HG02870 (cell line): Measurements from ENCODE around the gene CXCR3.
"Not testable (repeated sequence)": the region's sequence is repeated elsewhere in the genome, so short reads cannot be mapped to it uniquely, and the experiment has no call there.

Experiments used
- ATAC-seq: cut with Tn5 transposase; IDR thresholded peaks from one replicate; pipeline ENCODE4 v1.9.1; 2021; ENCODE audit warnings: mild to moderate bottlenecking, moderate library complexity; ENCODE audit not compliant: unreplicated experiment

Gene CXCR3

DNA sequence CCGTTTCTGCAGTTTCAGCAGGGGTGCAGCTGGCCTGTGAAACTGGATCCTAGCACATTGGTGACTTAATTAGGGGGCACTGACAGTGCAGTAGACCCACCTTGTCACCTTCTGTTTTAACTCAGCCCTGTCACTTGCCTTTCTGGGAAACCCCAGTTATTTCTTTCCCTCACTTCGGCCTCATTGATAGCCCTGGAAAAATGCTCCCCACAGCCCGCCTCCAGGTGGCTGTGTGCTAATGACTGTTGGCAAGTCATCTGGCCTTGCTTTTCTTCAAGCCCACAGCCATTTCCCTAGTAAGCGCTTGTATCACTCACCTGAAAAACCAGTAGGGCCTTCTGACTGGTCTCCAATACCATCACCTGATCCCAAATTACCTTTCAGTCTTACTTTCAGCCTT is 3.3 kb downstream of the CXCR3 start:
- no peak for ATAC-seq

DNA sequence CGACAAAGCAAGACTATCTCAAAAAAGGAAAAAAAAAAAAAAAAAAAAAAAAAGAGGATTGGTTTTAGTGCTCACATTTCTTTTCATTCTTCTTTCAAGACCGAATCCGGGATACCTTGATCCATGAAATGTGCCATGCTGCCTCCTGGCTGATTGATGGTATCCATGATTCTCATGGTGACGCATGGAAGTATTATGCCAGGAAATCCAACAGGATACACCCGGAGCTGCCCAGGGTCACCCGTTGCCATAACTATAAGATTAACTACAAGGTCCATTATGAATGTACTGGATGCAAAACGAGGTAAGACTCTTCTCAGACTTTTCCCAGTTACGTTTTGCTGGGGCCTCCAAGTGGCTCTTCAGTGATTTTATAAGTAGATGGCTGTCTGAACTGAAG is 6.1 kb downstream of the CXCR3 start:
- ATAC-seq, result no peak

DNA sequence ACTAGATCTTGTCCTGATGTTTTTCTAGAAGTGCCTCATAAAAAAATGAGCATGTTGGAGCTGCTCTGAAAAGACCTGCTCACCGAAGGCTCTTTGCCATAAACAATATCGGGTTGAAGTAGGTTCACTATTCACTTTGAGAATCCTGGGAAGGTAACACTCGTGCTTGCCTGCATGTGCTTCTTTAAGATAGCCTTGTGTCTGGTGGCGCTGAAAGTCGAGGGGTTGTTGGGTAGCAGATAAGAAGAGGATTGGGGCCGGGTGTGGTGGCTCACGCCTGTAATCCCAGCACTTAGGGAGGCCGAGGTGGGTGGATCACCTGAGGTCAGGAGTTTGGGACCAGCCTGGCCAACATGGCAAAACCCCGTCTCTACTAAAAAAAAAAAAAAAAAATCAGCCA is 6.6 kb downstream of the CXCR3 start:
- ATAC-seq, result not testable (repeated sequence)

DNA sequence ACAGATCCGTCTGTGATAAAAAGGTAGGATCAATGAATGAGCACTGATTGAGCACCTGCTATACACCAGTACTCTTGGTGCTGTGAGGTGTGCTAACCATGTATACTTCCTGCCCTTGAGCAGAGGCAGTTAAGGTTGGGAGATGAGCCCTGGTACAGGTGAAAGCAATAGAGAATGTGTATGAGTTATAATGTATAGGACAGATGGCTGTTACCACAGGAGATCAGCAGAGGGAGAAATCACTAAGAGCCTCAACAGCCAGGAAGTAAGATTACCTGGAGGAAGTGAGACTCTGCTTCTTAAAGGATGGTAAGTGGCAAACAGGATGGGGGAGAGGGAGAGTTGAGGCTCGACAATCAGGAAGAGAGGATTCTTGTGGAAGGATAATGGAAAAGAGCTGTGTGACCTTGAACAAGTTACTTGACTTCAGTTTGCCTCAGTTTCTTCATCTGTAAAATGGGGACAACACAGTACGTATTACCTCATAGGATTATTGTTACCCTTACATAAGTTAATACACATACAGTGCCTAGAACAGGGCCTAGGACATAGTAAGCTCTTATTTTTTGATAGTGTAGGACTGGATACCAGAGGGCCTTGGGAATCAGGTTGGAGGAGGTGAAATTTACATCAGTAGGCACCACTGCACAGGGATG is 9.1 kb downstream of the CXCR3 start:
- ATAC-seq, result no peak

DNA sequence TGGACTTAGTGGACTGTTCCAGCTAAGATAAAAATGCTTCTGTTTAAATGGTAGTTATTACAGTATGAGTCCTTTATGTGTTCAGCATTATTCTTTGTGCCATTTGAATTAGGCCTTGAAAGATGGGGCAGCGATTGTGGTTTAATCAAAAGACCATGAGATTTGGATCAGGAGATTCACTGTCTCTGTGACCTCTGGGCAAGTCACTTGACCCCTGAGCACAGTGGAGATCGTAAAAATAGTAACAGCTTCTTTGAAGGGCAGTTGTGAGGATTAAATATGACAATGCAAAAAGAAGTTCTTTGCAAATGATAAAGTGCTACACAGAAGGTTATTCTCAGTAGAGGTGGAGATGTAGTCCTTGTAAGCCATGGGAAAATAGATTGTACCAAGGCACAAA is 10.8 kb downstream of the CXCR3 start:
- no peak for ATAC-seq

DNA sequence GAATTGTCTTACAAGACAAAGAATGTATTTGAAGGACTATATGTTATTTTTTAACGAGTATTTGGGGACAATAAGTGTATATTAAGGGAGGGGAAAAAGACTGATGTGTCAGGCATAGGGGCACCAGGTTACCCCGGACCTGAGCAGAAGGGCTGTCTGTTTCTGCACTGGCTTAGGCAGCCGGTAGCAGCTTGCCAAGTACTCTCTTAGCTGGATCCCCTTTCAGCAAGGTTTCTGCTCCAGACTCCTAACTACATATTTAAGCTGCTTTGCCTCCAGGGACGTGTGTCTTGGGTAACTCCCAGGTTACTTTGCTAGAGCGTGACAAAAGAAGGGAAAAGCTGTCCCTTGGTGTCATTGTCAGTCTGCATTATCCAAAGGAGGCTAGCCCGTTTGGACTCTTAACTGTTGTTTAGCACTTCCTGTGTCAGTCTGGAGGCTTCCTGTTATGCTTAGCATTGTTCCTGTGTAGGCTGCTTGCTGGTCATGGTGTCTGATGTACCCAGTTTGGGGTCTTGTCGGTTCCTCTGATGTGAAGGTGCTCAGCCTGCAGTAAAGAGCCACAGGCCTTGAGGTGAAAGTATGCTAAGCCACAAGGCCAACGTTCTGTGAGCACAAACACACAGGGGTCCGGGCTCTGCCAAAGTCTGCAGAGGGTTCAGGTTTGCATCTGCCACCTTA is 11.6 kb downstream of the CXCR3 start:
- ATAC-seq, result no peak

DNA sequence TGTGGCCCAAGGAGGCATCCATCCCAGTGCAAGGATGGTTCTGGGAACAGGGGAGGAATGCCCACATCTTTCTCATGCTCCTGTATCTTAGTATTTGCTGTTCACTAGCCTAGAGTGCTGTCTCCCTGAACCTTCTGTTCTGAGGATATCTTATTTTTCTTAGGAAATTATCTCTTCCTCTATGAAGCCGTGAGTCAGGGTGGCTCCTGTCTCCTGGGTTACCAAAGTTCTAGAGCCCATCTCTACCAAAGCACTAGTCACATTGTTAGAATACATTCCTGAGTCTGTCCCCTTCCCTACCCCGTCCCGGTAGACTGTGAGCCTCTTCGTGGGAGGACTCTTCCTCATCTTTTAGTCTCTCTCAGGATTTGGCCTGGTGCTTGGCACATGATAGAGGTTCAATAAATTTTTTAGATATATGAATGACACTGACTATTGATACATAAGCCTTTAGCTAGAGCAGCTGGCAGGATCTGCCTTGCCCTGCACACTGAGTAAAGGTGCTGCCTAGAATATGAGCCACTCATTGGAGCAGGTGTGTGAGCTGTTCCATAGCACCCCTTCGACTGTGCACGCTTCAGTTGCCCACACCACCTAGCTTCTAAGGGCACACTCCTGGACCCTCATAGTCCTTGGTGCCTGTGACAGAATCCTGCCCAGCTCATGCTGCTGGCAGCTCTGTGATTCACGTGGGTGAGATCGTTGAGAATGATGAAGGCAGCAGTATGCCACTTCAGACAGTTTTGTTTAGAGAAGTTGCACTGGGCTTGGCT is 13.3 kb downstream of the CXCR3 start:
- ATAC-seq, result no peak

DNA sequence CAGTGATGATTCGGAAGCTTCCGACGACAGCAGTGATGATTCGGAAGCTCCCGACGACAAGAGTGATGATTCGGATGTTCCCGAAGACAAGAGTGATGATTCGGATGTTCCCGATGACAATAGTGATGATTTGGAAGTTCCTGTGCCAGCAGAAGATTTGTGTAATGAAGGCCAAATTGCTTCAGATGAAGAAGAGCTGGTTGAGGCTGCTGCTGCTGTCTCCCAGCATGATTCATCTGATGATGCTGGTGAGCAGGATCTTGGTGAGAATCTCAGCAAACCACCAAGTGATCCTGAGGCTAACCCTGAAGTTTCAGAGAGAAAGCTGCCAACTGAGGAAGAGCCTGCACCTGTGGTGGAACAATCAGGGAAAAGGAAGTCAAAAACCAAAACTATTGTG is 14.2 kb downstream of the CXCR3 start:
- ATAC-seq, result no peak

DNA sequence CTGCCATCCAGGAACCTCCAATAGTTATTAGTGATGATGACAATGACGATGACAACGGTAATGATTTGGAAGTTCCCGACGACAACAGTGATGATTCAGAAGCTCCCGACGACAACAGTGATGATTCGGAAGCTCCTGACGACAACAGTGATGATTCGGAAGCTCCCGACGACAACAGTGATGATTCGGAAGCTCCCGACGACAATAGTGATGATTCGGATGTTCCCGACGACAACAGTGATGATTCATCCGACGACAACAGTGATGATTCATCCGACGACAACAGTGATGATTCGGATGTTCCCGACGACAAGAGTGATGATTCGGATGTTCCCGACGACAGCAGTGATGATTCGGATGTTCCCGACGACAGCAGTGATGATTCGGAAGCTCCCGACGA is 14.7 kb downstream of the CXCR3 start:
- ATAC-seq, result no peak

DNA sequence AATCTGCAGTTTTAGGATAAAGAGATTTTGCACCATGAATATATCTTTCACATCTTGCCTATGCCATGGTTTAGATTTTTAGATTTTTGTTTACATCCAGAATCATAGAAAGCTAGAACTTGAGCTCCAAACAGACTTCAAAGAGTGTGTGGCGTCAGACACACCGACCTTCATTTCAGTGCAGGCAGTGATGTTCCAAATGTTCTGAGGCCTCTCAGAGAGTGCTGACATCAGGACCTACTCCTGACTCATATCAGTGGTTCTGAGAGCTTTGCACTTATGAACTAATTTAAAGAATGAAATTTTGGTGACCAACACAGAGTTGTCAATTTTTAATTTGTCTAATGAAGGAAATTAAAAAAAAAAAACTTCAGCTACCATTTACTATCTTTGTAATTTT is 18.3 kb downstream of the CXCR3 start:
- ATAC-seq, result no peak

DNA sequence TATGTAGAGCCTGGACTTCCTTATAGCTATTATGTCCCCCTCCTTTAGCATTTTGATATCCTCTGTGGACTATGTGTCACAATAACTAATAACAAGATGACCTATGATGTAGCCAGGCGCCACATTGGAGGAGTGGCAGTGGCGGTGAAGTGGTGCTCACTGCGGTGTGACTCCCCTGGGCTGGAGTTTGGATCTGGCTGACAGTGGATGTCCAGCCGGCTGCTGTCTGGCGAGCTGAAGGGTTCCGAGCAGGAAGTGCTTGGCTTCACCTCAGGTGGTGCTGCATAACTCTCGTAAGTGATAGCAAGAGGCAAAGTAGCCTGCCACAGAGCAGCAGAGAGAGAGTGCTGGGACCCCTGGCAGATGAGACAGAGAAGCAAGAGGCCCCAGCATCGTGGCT is 25.1 kb downstream of the CXCR3 start:
- not testable (repeated sequence) for ATAC-seq

DNA sequence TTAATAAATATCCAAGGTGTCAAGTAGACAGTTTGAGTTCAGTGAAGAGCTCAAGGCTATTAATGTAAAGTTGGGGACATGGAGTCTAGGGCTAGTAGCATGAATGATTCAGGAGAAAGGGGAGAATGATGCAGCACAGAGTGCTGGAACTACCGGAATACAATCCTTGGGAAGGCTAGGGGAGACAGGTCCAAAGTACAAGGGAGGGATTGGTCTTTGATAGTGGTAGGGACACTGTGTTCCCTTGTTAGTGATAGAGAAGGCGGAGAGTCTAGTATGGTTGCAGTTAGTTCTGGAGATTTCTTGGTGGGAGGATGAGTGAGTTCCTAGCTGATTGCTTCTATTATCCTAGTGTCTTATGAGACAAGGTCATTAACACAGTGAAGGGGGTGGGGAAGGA is 31.4 kb downstream of the CXCR3 start:
- no peak for ATAC-seq

DNA sequence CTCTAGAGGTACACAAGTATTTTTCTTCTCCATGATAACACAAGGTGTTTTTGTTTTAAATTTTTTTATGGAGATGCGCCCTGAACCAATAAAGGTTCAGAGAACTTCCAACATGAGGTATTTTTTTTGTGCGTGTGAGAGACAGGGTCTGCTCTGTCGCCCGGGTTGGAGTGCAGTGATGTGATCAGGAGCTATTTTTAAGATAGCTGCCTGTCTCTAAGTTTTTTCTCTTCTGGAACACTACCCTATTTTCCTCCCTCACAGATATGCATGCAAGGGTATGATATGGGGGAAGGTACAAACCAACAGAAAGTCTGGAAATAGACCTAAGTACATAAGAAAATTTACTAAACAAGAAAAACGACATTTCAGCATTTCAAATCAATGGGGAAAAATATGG is 37.1 kb downstream of the CXCR3 start:
- ATAC-seq, result no peak

DNA sequence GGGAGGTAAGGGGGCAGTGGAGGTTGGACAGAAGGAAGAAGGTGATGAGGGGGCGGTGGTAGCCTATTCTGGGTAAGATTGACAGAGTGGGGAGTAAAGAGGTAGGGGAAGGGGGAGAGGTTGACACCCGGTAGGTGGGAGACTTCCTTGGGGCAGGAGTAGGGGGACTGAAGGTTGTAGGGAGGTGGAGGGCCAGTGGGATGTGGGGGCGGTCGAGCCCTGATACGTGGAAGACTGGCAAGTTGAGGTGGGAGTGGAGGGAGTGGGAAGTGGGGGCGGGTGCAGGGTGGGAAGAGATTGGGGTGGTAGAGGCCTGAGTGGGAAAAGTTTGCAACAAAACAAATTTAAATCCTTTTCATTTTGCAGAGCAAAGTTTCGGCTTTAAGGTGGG is 38.3 kb downstream of the CXCR3 start:
- ATAC-seq, result no peak

DNA sequence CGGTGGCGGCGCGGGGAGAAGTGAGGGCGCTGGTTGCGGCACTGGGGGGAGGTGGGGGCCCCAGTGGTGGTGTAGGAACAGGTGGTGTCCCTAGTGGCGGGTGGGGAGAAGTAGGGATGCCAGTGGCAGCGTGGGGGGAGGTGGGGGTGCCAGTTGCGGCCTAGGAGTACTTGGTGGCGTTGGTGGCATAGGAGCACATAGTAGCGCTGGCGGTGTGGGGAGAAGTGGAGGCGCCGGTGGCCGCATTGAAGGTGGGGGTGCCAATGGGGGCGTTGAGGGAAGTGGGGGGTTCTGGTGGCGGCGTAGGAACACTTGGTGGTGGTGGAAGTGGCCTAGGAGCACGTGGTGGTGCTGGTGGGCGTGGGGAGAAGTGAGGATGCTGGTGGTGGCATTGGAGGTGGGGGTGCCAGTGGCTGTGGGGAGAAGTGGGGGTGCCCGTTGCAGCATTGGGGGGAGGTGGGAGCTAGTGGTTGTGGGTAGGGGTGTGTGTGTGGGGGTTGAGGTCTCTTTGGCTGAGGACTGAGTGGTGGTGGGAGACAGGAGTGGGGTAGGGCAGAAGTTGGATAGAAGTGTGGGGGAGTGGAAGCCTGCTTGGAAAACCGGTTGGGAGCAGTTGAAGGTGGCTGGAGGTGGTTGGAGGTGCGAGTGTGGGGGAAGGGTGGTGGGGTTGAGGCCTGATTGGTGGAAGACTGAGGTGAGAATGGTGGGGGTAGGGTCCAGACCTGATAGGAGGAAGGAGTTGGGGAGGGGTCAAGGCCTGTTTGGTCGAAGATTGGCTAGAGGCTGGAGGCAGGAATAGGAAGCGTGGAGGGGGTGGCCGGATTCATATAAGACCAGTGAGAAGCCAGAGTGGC is 38.9 kb downstream of the CXCR3 start:
- no peak for ATAC-seq

DNA sequence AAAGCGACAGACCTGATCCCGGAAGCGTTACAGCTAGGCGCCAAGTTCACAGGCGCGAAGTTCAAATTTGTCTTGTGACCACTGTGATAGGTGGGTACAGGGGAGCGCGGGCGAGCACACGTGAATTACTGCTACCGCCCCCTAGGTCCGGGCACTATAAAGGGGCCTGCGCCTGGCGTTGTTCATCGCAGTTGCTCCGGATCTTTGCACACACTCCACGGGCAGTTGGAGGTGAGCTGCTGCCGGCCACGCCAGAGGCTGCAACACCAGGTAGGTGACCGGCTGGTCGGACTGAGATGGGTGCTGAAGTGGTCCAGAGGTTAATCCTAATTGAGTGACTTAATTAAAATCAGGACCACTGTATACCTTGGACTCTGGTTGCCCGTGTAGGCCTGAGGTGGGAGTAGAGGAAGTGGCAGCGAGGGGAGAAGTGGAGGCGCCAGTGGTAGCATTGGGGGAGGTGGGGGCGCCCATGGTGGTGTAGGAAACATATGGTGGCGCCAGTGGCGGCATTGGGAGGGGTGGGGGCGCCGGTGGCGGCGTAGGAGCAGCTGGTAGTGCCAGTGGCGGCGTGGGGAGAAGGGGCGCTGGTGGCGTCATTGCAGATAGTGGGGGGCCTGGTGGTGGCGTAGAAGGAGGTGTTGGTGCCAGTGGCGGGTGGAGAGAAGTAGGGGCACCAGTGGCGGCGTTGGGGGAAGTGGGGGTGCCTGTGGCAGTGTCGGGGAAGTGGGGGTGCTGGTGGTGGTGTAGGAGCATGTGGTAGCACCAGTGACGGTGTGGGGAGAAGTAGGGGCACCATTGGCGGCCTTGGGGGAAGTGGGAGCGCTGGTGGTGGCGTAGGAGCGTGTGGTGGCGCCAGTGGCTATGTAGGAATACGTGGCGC is 39.8 kb downstream of the CXCR3 start, which contains the start of gene GCNA:
Gene GCNA, plus strand, starts transcription at position 185 of the 883 bp plus-strand sequence. CDS start 2,385 bp downstream, outside the sequence.
- ATAC-seq, result no peak

DNA sequence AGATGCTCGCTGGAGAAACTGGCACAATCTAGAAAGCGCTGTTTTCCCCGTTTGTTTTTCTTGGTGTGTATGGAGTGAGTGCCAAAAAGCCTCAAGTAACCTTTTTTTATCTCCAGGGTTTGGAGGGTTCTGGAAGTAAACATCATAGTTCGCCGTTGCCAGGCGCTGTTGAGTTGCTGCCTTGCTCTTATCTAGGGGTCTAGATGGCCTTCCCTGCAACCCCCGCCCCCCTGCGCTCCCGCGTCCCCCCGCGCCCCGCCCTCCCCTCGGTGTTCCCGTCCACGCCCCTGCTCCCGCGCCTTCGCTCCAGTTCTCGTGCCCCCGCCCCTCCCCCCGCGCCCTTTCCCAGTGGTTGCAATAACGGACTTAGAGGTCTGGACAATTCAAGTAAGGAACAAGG is 40.6 kb downstream of the CXCR3 start:
- ATAC-seq, result no peak

DNA sequence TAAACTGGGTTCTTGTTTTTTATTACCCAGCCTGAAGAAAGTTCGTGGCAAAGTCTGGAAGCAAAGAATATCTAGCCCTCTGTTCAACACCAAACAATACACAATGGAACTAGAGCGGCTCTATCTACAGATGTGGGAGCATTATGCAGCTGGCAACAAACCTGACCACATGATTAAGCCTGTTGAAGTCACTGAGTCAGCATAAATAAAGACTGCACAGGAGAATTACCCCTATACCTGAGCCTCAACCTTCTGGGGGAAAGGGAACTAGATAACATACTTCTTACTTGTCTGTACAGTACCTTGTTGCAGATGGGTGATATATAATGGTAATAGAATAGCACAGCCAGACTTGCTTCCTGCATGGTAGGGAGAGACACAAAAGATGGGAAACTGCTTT is 44.7 kb downstream of the CXCR3 start:
- ATAC-seq, result no peak

DNA sequence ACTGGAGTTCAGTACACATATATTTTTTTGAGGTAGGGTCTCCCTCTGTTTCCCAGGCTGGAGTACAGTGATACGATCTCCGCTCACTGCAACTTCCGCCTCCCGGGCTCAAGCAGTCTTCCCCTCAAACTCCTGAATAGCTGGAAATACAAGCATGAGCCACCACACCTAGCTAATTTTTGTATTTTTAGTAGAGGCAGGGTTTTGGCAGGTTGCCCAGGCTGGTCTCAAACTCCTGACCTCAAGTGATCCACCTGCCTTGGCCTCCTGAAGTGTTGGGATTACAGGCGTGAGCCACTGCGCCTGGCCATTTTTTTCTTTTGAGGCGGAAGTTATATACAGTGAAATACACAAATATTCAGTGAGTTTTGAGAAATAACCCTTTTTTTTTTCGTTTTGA is 46.9 kb downstream of the CXCR3 start:
- not testable (repeated sequence) for ATAC-seq
